ENCODE measurements around the gene EFHC2. TPM values are rescaled to one million over a fixed set of nuclear protein-coding genes. Genes with fewer than 3 reads are reported as not detected.
A peak's percentile ranks its signal among the peaks of the same experiment; 100 is the strongest.

EFHC2 gene
- total and polyA plus RNA-seq, 2 of the 8 experiments (the other 6 are each of a cell fraction or from before 2014, with no cell fraction given), result 1.8 to 3.4 TPM

DNA sequence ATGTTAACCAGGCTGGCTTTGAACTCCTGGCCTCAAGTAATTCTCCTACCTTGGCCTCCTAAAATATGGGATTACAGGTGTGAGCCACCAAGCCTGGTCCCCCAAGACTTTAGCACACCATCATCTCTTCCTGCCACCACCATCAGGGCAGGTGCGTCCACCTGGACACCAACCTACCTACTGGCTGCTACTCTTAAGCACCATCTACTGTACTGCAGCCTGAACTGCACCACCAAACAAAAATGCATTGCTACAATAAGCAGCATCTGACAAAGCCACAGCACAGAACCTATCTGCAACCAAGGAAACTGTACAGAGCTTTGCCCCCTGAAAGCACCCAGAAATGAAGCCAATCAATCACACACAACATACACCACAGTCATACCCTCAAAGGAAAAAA lies 139.7 kb downstream of the EFHC2 start:
- Histone ChIP-seq H2BK12ac (ENCODE audit: low read depth, low read length) (no peak overlapping the region), H3K23me2 (ENCODE audit: low read depth, low read length) (no peaks in the 10 kb centered on the region), H3K18ac (ENCODE audit: extremely low read depth, low read length) (no peak overlapping the region), H3K9ac (replicated peaks in 1 of 4; ENCODE audit: extremely low read depth in 1 of 4, low read depth in 3 of 4, low read length in 3 of 4) (no peak overlapping the region), H2BK5ac (ENCODE audit: low read depth, low read length) (no peak overlapping the region), H4K5ac (ENCODE audit: insufficient read length, low read depth, low read length) (no peak overlapping the region), H3K4me2 (ENCODE audit: insufficient read depth in 1 of 2, low read depth in 2 of 2, low read length in 2 of 2) (no peak overlapping the region), H4K20me1 (replicated peaks in 1 of 2; ENCODE audit: control insufficient read depth in 1 of 2, insufficient read depth in 2 of 2, low read length in 2 of 2) (no peaks in the 10 kb centered on the region), H4K91ac (replicated peaks; ENCODE audit: insufficient read length, low read length) (no peak overlapping the region), H3K79me2 (ENCODE audit: control insufficient read depth in 1 of 2, insufficient read depth in 2 of 2, low read length in 2 of 2) (no peaks in the 10 kb centered on the region), H3K14ac (ENCODE audit: insufficient read length) (no peak overlapping the region), H3K56ac (replicated peaks; ENCODE audit: insufficient read length, low read depth, low read length) (no peak overlapping the region), H3K9me3 (ENCODE audit: insufficient read depth in 2 of 2, low read depth in 1 of 2, low read length in 1 of 2) (no peaks in the 10 kb centered on the region), H3K4me1 (replicated peaks in 1 of 4; ENCODE audit: control insufficient read depth in 3 of 4, insufficient read depth in 4 of 4, low read length in 3 of 4) (no peaks in the 10 kb centered on the region), H3K79me1 (ENCODE audit: low read depth, low read length) (no peaks in the 10 kb centered on the region), H3K27ac (ENCODE audit: low read depth, low read length) (no peak overlapping the region), H3K23ac (ENCODE audit: insufficient read length) (no peak overlapping the region), H2AFZ (ENCODE audit: low read length) (no peak overlapping the region), H4K8ac (ENCODE audit: extremely low read depth, insufficient read depth, low read length) (no peak overlapping the region), H2AK5ac (ENCODE audit: low read depth, low read length) (no peak overlapping the region), H3K4ac (replicated peaks; ENCODE audit: insufficient read length, low read depth, low read length) (no peak overlapping the region), H3K27me3 (replicated peaks in 1 of 4; ENCODE audit: control insufficient read depth in 3 of 4, extremely low read depth in 1 of 4, insufficient read depth in 3 of 4, low read length in 3 of 4) (no peaks in the 10 kb centered on the region; a peak in 1 of 7 replicates), H2BK15ac (ENCODE audit: low read length) (no peak overlapping the region), H3K36me3 (ENCODE audit: control insufficient read depth in 2 of 4, insufficient read depth in 4 of 4, low read length in 3 of 4) (no peaks in the 10 kb centered on the region), H3K4me3 (ENCODE audit: extremely low read depth in 1 of 4, insufficient read depth in 2 of 4, low read depth in 3 of 4, low read length in 4 of 4) (no peak overlapping the region), H2BK20ac (ENCODE audit: low read length) (no peak overlapping the region), H2BK120ac (replicated peaks; ENCODE audit: low read depth, low read length) (no peak overlapping the region)
- CTCF ChIA-PET (ENCODE audit: partially characterized antibody), result interaction anchor here (0.6 to 1.2 kb wide), 6 partner anchors 8 to 719 kb away, joined by 3 read pairs; no protein-coding TSS in a partner anchor
- FAIRE-seq, result peak; percentile 93
- no peak for DNase-seq (ENCODE audit: low read depth in 1 of 2, low spot score in 2 of 2)
- POLR2A ChIA-PET (ENCODE audit: partially characterized antibody), result no interaction called here
- no CpG with 5 or more reads among the region's 1 CpG for WGBS, 2 experiments (ENCODE audit: extremely low coverage in 1 of 2, insufficient coverage in 1 of 2, insufficient read length in 1 of 2, insufficient replicate concordance in 2 of 2, low coverage in 1 of 2, low lambda C conversion rate in 2 of 2, missing lambda C conversion rate in 1 of 2)
- TF ChIP-seq CHD1 (IDR thresholded peaks at IDR 0.05; ENCODE audit: low read depth, low read length) (no peak), NANOG (IDR thresholded peaks at IDR 0.05; ENCODE audit: insufficient read depth, low read depth, low read length, poor library complexity, severe bottlenecking) (no peak), POLR2A (IDR thresholded peaks at IDR 0.05; ENCODE audit: control extremely low read depth in 1 of 2, low read depth in 2 of 2, low read length in 2 of 2) (no peak), HDAC6 (IDR thresholded peaks at IDR 0.05; ENCODE audit: low read depth, low read length) (no peak), CREB1 (IDR thresholded peaks at IDR 0.05) (no peak), ZNF274 (IDR thresholded peaks at IDR 0.05; ENCODE audit: borderline replicate concordance, extremely low read depth, low read length) (no peak), TAF1 (IDR thresholded peaks at IDR 0.05; ENCODE audit: low read depth, low read length) (no peak), RAD21 (IDR thresholded peaks at IDR 0.05 in 1 of 2, conservative IDR thresholded peaks at IDR 0.05 in 1 of 2; ENCODE audit: low read depth in 2 of 2, low read length in 2 of 2) (peak; percentile 59 to 67), TBP (IDR thresholded peaks at IDR 0.05; ENCODE audit: low read depth, low read length) (no peak)
- TF ChIP-seq, protein P1, sequence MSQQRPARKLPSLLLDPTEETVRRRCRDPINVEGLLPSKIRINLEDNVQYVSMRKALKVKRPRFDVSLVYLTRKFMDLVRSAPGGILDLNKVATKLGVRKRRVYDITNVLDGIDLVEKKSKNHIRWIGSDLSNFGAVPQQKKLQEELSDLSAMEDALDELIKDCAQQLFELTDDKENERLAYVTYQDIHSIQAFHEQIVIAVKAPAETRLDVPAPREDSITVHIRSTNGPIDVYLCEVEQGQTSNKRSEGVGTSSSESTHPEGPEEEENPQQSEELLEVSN (IDR thresholded peaks at IDR 0.05), result no peak
- TF ChIP-seq, protein P2, sequence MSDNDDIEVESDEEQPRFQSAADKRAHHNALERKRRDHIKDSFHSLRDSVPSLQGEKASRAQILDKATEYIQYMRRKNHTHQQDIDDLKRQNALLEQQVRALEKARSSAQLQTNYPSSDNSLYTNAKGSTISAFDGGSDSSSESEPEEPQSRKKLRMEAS (IDR thresholded peaks at IDR 0.05), result no peak
- TF ChIP-seq, protein P3, sequence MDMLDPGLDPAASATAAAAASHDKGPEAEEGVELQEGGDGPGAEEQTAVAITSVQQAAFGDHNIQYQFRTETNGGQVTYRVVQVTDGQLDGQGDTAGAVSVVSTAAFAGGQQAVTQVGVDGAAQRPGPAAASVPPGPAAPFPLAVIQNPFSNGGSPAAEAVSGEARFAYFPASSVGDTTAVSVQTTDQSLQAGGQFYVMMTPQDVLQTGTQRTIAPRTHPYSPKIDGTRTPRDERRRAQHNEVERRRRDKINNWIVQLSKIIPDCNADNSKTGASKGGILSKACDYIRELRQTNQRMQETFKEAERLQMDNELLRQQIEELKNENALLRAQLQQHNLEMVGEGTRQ (IDR thresholded peaks at IDR 0.05; ENCODE audit: low read length), result no peak
